IMR-90 (cell line): Measurements from ENCODE around the gene GPR137. TPM values are rescaled to one million over a fixed set of nuclear protein-coding genes. Genes with fewer than 3 reads are reported as not detected.

ENCODE experiments used
- ATAC-seq: fragments of 200-7000 bp; cut with Tn5 transposase; 2 replicates; pipeline ENCODE4 v1.9.1; 2020; ENCODE audit warnings: low read depth, mild to moderate bottlenecking, moderate library complexity
- BruUV-seq: library from RNA; stranded (reverse); fragments of 400-500 nt; replicated peaks from 2 replicates; lab custom pipeline; 2021; lab: Mats Ljungman, UMichigan
- CTCF ChIA-PET: fragments of 300-600 bp; formaldehyde crosslinking; extraction: SDS; loops from one replicate; lab custom pipeline; 2021; ENCODE audit warnings: antibody characterized with exemption; lab: Yijun Ruan, JAX
- POLR2A ChIA-PET: fragments of 300-600 bp; sonication (Branson Sonifier 250); formaldehyde crosslinking; loops from one replicate; lab custom pipeline; 2022; ENCODE audit warnings: antibody characterized with exemption; ENCODE audit not compliant: unreplicated experiment; lab: Charles Lee
- DNase-seq: peaks from one replicate; pipeline ENCODE4 v3.0.0; 2013
- H2AFZ ChIP-seq: replicated peaks from 2 replicates; pipeline ENCODE3; 2013; ENCODE audit warnings: low read length, mild to moderate bottlenecking; ENCODE audit not compliant: poor library complexity
- H2AK5ac ChIP-seq: 2 replicates; pipeline ENCODE4 v1.6.1; 2013; ENCODE audit warnings: low read depth, low read length, inconsistent platforms
- H2AK9ac ChIP-seq: replicated peaks from 2 replicates; pipeline ENCODE3; 2013; ENCODE audit warnings: mild to moderate bottlenecking, low read depth, low read length, moderate library complexity; ENCODE audit not compliant: poor library complexity
- H2BK120ac ChIP-seq: 2 replicates; pipeline ENCODE4 v1.6.1; 2013; ENCODE audit warnings: low read depth, low read length, inconsistent platforms
- H2BK15ac ChIP-seq: 3 replicates; pipeline ENCODE4 v1.6.1; 2013; ENCODE audit warnings: low read depth, low read length, inconsistent platforms
- H2BK20ac ChIP-seq: 2 replicates; pipeline ENCODE4 v1.6.1; 2013; ENCODE audit warnings: low read depth, mild to moderate bottlenecking, inconsistent platforms, low read length, moderate library complexity
- H2BK5ac ChIP-seq: 2 replicates; pipeline ENCODE4 v1.6.1; 2013; ENCODE audit warnings: mild to moderate bottlenecking, low read depth, low read length, inconsistent platforms; ENCODE audit not compliant: poor library complexity, severe bottlenecking
- H3K14ac ChIP-seq: replicated peaks from 2 replicates; pipeline ENCODE4 v1.6.1; 2013; ENCODE audit warnings: low read depth, low read length, inconsistent platforms
- H3K18ac ChIP-seq: 2 replicates; pipeline ENCODE4 v1.6.1; 2013; ENCODE audit warnings: low read depth, low read length, control low read depth
- H3K23ac ChIP-seq: 2 replicates; pipeline ENCODE4 v1.6.1; 2013; ENCODE audit warnings: low read depth, low read length, inconsistent platforms
- H3K27ac ChIP-seq: 2 replicates; pipeline ENCODE4 v1.5.1; 2013; ENCODE audit warnings: mild to moderate bottlenecking, control low read depth, low read length; ENCODE audit not compliant: insufficient read depth
- H3K27me3 ChIP-seq: 2 replicates; pipeline ENCODE4 v1.6.1; 2013; ENCODE audit warnings: low read length; ENCODE audit not compliant: control insufficient read depth, insufficient read depth
- H3K36me3 ChIP-seq: 2 replicates; pipeline ENCODE4 v1.6.1; 2013; ENCODE audit warnings: low read length, mixed read lengths; ENCODE audit not compliant: control insufficient read depth, insufficient read depth
- H3K4ac ChIP-seq: 2 replicates; pipeline ENCODE4 v1.6.1; 2013; ENCODE audit warnings: low read depth, low read length, inconsistent platforms
- H3K4me1 ChIP-seq: 2 replicates; pipeline ENCODE4 v1.6.1; 2013; ENCODE audit warnings: low read length, mixed read lengths; ENCODE audit not compliant: control insufficient read depth, insufficient read depth
- H3K4me2 ChIP-seq: 2 replicates; pipeline ENCODE4 v1.6.1; 2013; ENCODE audit warnings: low read depth, mild to moderate bottlenecking, control low read depth, low read length, moderate library complexity
- H3K4me3 ChIP-seq: 2 replicates; pipeline ENCODE4 v1.5.1; 2013; ENCODE audit warnings: low read depth, mild to moderate bottlenecking, control low read depth, low read length, moderate library complexity; ENCODE audit not compliant: insufficient read depth
- H3K56ac ChIP-seq: 2 replicates; pipeline ENCODE4 v1.6.1; 2013; ENCODE audit warnings: low read length, inconsistent platforms; ENCODE audit not compliant: insufficient read depth; ENCODE audit errors: extremely low read depth
- H3K79me1 ChIP-seq, 2 experiments: 2 replicates each; pipeline ENCODE4 v1.6.1; 2013; ENCODE audit warnings: low read length in 2 of 2, inconsistent platforms in 1 of 2, low read depth in 1 of 2
- H3K9ac ChIP-seq: 2 replicates; pipeline ENCODE4 v1.6.1; 2013; ENCODE audit warnings: low read depth, low read length, control low read depth
- H3K9me1 ChIP-seq: 2 replicates; pipeline ENCODE4 v1.6.1; 2013; ENCODE audit warnings: low read length, inconsistent platforms; ENCODE audit not compliant: insufficient read depth
- H3K9me3 ChIP-seq: 2 replicates; pipeline ENCODE4 v1.6.1; 2013; ENCODE audit warnings: low read length; ENCODE audit not compliant: control insufficient read depth, insufficient read depth
- H4K20me1 ChIP-seq: 2 replicates; pipeline ENCODE4 v1.6.1; 2013; ENCODE audit warnings: low read length, inconsistent platforms; ENCODE audit not compliant: insufficient read depth
- H4K5ac ChIP-seq: 2 replicates; pipeline ENCODE4 v1.6.1; 2013; ENCODE audit warnings: mild to moderate bottlenecking, low read depth, low read length, control low read depth
- H4K8ac ChIP-seq, 2 experiments: 2 replicates each; pipeline ENCODE4 v1.6.1; 2013; ENCODE audit warnings: low read depth in 2 of 2, low read length in 2 of 2, control low read depth in 1 of 2, inconsistent platforms in 1 of 2
- H4K91ac ChIP-seq: 2 replicates; pipeline ENCODE4 v1.6.1; 2013; ENCODE audit warnings: low read depth, low read length, inconsistent platforms; ENCODE audit not compliant: insufficient read depth
- BHLHE40 ChIP-seq: fragments of 150-350 bp; IDR thresholded peaks from 2 replicates; pipeline ENCODE4 v1.6.1; 2016; ENCODE audit warnings: mild to moderate bottlenecking, low read depth, low read length
- MAFK ChIP-seq: IDR thresholded peaks from 2 replicates; pipeline ENCODE4 v1.6.1; 2012; ENCODE audit warnings: low read depth, low read length, improper control_type of control experiment
- POLR2A ChIP-seq: IDR thresholded peaks from 2 replicates; pipeline ENCODE4 v1.6.1; 2012; ENCODE audit warnings: mild to moderate bottlenecking, low read depth, low read length
- WGBS, 2 experiments: methylation state at CpG; one replicate each; pipeline versions ENCODE4 v1.1.5 to v1.1.7; 2013; ENCODE audit warnings: missing lambda C conversion rate in 2 of 2; ENCODE audit not compliant: insufficient read length in 1 of 2; ENCODE audit errors: extremely low coverage in 2 of 2; 5-methylcytosine and 5-hydroxymethylcytosine counted together
- dilution Hi-C: fragments of 300-500 bp; cut with HindIII; formaldehyde crosslinking; loops from one replicate; pipeline ENCODE4 v1.14.3; 2018; ENCODE audit warnings: low sequenced_read_pairs; ENCODE audit not compliant: unreplicated experiment
- in situ Hi-C: fragments of 300-500 bp; cut with MboI; formaldehyde crosslinking; loops from 3 replicates; pipeline ENCODE4 v1.14.3; 2019; ENCODE audit warnings: low sequenced_read_pairs, inconsistent platforms, mixed read lengths
- intact Hi-C: fragments of 100-400 bp; cut with micrococcal nuclease; formaldehyde crosslinking; loops from 2 replicates; pipeline ENCODE4 v1.10.0; 2022
- polyA plus RNA-seq, 3 experiments: library from polyadenylated mRNA; depleted of rRNA; stranded (reverse); fragments of >200 nt; gene quantifications; 2 replicates each; pipeline ENCODE4 v1.2.3, GENCODE V29; 2012; ENCODE audit warnings: low replicate concordance in 1 of 3
- total RNA-seq: library from RNA; depleted of rRNA; stranded (reverse); fragments of >200 nt; gene quantifications from 2 replicates; pipeline ENCODE4 v1.2.3, GENCODE V29; 2012

Gene GPR137
- total and polyA plus RNA-seq, 2 of the 4 experiments (the other 2 are of a cell fraction) = 3.6 to 26.0 TPM

DNA sequence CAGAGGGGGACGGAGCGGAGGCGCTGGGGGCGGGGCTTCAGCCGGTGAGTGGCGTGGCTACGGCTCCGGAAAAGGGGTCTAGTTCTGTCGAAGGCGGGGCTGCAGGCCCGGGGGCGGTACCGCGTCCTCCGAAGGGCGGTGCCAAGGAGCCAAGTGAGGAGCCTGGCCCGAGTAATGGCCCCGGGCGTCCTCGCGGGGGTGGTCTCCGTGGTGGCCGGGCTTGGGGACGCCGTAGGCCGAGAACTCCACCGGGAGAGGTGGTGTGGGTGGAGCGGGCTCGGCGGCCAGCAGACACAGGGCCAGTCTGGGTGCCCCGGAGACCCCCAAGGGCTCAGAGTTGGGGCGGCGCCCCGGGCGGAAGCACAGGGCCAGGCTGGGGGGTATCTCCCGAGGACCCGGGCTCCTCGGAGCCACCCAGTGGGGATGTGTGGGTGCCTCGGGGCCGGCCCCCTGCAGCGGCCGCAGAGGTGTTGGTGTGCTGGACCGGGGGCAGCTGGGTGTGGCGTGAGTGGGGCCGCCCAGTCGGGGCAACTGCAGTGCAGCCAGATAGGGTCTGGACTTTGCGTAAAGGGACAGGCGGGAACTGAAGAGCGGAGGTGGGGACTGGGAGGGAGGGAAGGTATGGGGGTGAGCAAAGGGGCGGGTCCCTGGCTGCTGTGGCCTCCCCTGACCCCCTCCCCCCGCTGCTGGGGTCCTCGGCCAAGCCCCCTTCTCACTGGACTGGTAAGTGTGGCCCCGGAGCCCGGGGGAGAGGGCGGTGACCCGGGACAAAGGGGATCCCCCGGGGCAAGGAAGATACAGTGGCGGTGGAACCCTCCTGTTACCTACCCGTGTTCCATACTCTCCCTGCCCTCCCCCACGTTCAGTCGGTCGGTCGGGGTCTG, 43.9 kb upstream of the GPR137 start:
- H4K5ac ChIP-seq = no peak overlapping the region; the same call in 1 of the 2 replicates
- H2BK20ac ChIP-seq = no peak overlapping the region
- H3K56ac ChIP-seq = 0 out of 2 replicates have a peak overlapping the region, but pooled peaks have one; percentile 35
- peaks cover 18 to 36% of the 10 kb centered on the region in 2 experiments; a peak in 3 of 4 replicates for H3K79me1 ChIP-seq
- no peak overlapping the region for H2BK15ac ChIP-seq
- H3K9ac ChIP-seq = peak overlapping the region; percentile 56
- peak overlapping the region; percentile 63 for H2AK5ac ChIP-seq
- ChIA-PET CTCF (interaction anchor here (0.6 to 2.5 kb wide), 3 partner anchors 37 to 881 kb away, joined by 3 to 8 read pairs (median 5); no protein-coding TSS in a partner anchor), POLR2A (interaction anchor here (0.6 to 1.1 kb wide), 2 partner anchors 37 to 56 kb away, joined by 3 to 24 read pairs; no protein-coding TSS in a partner anchor)
- ATAC-seq (peak; percentile 3), DNase-seq (no peak)
- peaks cover 27% of the 10 kb centered on the region for H3K36me3 ChIP-seq
- H2AFZ ChIP-seq = peak overlapping the region; percentile 85
- peak overlapping the region; percentile 82 for H4K91ac ChIP-seq
- H3K4me2 ChIP-seq = peak overlapping the region; percentile 97
- in situ Hi-C loops (no loop called here), dilution Hi-C loops (no loop called here), intact Hi-C loops (loop anchor here (2.0 kb wide), 1 partner anchor 55 kb away; the partner anchor contains the start of gene STIP1)
- no TSS peak for BruUV-seq
- peak overlapping the region; percentile 91 for H3K14ac ChIP-seq
- H2BK120ac ChIP-seq = peak overlapping the region; percentile 2; the same call in 1 of the 2 replicates
- peak overlapping the region; percentile 85 for H3K4me3 ChIP-seq
- peak overlapping the region; percentile 98 for H2AK9ac ChIP-seq
- peak overlapping the region; percentile 33; the same call in 1 of the 2 replicates for H3K23ac ChIP-seq
- no peak for TF ChIP-seq BHLHE40
- TF ChIP-seq POLR2A = 0 out of 2 replicates have a peak, but pooled peaks have one; percentile 2
- no peak for TF ChIP-seq MAFK
- no peaks in the 10 kb centered on the region for H3K9me3 ChIP-seq
- H3K4ac ChIP-seq = peak overlapping the region; percentile 77
- peak overlapping the region; percentile 79 for H2BK5ac ChIP-seq
- H3K4me1 ChIP-seq = peaks cover 13% of the 10 kb centered on the region
- peaks cover 22% of the 10 kb centered on the region for H4K20me1 ChIP-seq
- no peak overlapping the region for H3K18ac ChIP-seq
- peak overlapping the region; percentile 84 for H3K27ac ChIP-seq
- WGBS, 2 experiments = 0% methylated on average over 27 of the region's 63 CpGs; no CpG with 5 or more reads in 1 of the 2 experiments
- no peaks in the 10 kb centered on the region for H3K27me3 ChIP-seq
- H3K9me1 ChIP-seq = peaks cover 14% of the 10 kb centered on the region
- peak overlapping the region; percentile 56 to 59; a peak in 2 of 4 replicates for H4K8ac ChIP-seq
